Activated CD8-positive, alpha-beta memory T cell treated with anti-CD3 and anti-CD28 coated beads, Interleukin-2, amount 50 U/mL, for 24 hours (primary cell): Measurements from ENCODE around the gene MPP1.
A peak's percentile ranks its signal among the peaks of the same experiment; 100 is the strongest.

ENCODE experiments used
- DNase-seq: peaks from one replicate; pipeline ENCODE4 v3.0.0-alpha.2; 2020; ENCODE audit errors: extremely low read depth

The MPP1 gene

DNA sequence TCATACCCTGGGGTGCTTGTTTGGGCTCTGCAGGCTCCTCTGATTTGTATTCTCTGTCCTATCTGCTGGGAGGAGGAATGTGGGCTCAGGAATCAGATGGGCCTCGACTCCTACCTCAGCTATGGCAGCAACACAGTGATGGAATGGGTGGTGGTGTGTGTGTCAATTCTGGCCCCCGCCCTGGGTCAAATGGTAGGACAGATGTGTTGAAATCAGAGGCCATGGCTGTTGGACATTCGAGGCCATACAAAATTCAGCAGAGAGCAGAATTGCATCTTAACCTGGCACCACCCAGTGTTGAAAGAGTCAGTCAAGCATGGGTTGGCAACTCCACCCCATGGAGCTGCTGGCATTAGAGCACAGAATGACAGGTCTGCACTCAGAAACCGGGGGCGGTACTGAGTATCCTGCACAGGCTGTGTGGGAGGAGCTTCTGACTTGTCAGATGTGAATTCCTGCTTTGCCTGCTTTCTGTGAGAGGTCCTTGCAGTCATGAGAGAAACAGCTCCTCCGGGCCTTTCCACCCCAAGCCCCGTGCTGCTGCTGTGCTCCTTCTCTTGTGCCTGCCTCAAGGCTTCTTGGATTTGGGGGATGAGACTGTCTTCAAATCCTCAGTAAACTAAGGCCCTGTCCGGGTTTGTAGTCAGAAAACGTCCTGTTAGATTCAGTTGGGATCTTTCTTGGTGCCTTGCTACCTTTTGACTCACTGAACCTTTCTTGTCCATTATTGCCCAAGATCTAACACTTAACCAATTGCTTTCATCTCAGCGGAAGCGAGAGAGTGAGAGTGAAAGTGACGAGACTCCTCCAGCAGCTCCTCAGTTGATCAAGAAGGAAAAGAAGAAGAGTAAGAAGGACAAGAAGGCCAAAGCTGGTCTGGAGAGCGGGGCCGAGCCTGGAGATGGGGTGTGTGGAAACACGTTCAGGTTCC lies 29.6 kb downstream of the MPP1 start:
- no peak for DNase-seq

DNA sequence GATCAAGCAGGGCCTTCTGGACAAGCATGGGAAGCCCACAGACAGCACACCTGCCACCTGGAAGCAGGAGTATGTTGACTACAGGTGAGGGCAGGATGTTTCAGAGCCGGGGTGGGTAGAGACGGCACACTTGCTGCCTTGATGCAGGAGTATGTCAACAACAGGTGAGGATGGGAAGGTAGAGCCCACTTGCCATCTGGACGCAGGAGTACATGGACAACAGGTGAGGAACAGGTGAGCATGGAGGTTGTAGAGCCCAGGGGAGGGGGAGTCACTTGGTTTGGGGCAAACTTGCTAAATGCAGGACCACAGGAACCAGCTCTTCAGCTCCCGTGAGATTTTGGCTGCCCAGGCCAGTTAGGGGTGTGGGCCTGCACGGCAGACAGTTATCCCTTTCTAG lies 30.7 kb downstream of the MPP1 start:
- DNase-seq: no peak

DNA sequence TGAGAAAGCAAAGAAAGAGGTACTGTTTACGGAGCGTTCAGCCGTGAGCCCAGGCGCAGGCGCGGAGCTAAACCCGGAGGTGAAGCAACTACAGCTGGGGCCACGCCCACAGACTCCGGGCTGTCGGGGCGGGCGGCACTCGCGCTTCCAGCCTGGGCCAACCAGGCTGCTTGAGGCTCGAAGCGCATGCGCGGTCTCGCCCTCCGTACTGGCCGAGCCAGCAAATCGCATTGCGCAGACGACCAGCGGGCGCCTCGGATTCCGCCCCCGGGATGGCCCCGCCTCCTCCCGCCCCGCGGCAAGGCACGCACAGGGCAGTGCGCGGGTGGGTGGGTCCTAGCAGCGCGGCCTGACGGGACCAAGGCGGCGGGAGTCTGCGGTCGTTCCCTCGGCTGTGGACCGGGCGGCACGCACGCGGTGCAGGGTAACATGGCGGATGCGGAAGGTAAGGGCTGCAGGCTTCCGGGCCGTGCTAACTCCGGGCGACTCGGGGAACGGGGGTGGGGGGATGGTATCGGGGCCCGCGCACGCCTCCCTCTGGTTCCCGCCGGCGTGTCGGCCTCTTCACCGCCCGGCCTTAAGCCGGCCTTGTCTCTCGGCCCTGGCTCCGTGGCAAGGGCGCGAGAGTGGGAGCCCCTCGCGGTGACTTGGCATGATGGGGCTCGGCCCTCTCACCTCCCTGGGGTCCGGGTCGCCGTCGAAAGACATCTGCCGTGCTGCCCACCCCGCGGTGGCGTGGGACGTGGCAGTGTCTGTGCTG lies 42.6 kb downstream of the MPP1 start, which contains the start of gene DKC1:
TSS of gene DKC1 (plus strand) at position 328 of the 760 bp plus-strand sequence. CDS start at position 430, 102 bp downstream.
- peak; percentile 84 for DNase-seq

DNA sequence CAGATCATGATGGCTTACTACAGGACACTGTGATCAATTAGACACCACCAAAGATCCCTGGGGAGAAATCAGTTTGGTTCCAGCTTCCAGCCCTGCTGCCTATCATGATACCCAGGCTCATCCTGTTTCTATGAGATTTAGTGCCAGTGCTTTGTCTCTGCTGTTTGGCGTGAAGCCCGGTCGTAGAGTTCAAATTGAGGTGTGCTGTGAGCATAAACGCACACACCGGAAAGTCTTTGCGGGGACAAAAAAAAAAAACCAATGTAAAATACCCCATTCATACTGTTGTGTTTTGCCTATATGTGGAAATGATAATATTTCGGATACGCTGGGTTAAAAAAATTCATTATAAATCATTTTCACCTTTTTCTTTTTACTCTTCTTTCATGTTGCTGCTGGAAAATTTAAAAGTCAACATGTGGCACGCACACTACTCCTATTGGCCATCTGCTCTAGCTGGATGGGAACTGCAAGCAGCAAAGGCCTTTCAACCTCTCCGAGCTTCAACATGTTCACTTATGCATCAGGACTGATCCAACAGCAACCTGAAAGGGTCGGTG lies 43.2 kb downstream of the MPP1 start:
- no peak for DNase-seq

- DNase-seq: no peak
Observed at GRCh38 chrX:154758696-154759095, 46.6 kb downstream of the MPP1 start.

GRCh38 chrX:154751669-154752271 lies 53.5 kb downstream of the MPP1 start:
- no peak for DNase-seq

DNA sequence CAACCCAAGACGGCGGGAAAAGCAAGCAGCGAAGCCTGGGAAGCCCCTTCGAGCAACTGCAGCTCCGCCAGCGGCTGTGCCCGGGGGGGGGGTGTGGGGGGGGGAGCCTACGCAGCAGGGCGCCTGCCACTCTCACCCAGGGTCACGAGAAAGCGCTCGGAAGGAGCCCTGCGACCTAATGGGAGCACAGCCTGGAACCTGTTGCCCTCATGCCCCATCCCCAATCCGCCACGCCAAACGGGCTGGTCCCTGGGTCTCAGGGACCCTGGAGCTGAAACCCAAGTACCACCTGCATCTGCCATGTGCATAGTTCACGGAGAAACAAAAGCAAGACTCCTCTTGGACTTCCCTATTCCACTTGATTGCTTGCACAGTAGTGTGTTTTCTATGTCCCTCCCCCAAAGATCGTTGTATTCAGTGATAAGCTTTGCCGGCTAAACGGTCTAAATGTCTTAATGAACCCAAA lies 54.0 kb downstream of the MPP1 start:
- no peak for DNase-seq

GRCh38 chrX:154750301-154751202 lies 54.7 kb downstream of the MPP1 start, which contains the start of gene GAB3:
Gene GAB3, minus strand, starts transcription at chrX:154751077. Its CDS starts 52 bp downstream, at chrX:154751025.
- no peak for DNase-seq

DNA sequence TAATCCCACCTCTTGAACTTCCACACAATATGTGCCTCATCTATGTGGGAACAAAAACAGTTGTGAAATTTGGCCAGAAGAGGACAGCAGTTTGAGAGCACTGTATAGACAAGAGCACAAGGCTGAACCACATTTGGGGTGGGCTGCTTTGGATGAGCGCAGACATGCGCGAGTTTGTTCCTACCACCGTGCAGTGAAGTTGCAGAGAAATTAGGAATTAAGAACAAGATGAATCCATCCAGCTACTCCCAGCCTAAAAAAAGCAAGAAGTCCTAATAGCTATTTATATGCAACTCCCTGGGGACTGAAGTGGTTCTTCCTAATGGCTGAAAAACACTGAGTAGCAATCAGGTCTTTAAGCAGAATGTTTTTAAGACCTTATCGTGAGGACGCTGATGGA lies 55.4 kb downstream of the MPP1 start:
- DNase-seq: no peak

DNA sequence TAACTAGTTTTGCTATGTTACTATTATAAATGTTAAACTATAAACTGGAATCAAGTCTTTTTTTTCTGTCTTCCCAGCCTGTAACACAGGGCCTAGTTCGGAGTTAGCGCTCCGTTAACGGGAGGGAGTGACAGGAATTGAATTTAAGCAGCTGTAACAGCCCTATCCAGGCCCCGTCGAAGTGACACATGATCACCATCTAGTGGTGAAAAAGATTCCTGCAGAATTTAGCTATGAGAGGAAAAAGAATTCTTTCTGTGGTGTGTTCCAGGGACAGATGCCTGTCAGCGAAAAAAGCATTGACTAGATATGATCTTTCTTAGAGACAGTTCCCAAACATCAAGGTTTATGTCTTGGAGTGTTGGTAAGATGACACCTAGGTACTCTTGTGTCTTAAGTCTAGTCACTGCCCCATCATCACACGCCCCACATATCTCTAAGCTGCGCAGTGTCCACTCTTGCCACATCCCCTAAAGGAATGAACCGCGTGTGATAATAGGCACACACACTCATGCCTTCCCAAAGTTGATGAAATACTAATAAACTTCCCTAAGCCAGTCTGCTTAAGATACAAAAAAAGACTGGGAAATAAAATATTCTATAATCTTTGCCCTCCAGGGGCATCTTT lies 56.5 kb downstream of the MPP1 start:
- no peak for DNase-seq

- no peak for DNase-seq
Observed at GRCh38 chrX:154742613-154743012, 62.7 kb downstream of the MPP1 start.

DNA sequence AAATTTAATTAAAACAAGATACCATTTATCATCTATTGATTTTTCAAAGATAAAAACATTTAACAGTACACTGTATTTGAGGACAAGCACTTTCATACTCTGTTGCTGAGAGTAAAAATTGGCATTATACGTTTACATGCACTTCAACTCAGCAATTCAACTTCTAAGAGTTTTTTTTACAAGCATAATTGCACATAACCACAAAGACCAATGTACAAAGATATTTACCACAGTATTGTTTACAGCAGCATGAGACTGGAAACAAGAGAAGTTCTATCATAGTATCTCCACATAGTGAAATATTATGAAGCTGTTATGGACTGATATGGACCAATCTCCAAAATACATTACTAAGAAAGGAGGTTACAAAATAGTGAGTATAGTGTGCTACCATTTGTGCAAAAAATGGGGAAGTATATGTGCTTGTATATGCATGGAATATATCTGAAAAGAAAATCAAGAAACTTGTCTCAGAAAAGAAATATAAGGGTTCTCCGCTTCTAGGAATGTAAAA lies 65.3 kb downstream of the MPP1 start:
- DNase-seq: no peak

DNA sequence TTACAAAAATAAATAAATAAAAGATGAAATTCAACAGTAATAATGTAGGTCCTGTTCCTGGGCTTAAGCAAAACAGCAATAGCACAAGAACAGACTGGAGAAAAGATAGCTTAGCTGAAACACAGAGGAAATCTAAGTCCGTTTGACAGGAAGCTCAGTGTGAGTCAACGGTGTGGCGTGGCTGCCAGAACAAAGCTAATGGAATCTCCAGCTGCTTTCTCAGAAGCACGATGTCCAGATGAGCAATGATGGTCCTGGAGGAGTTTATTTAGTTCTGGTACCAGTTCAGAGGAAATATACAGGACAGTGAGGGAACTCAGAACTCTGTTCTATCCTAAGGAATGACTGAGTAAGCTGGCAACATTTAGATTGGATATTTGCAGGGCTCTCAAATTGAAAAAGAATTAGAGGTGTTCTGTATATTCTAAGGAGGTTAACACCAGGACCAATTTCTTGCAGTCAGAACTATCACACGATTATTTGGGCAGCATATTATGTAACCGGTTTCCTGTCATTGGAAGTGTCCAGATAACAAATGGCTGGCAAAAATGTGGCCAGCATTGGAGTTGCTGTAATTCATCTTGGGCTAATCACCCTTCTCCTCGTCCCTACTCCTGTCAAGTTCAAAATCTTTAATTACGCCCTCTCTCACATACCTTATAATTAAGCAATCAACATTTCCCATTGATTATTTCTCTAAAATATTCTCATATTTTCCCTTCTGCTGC lies 67.1 kb downstream of the MPP1 start:
- no peak for DNase-seq

DNA sequence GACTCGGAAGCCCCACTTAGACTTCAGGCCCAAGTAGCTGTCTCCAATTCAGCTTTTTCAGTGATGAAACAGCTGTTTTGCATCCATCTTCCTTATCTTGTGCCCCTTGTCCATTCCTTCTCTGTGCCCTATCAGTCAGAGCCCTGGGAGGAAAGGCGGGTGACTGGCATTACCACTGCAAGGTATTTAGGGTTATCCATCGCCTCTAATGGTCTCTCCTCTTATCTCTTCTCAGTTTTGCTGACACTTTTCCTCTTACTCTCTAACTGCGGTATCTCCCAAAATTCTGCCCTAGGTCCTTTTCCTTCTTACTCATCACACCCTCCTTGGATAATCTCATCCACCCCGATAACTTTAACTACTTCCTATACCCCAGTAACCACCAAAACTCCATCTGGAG lies 68.1 kb downstream of the MPP1 start:
- DNase-seq: no peak

- DNase-seq: no peak
Observed at GRCh38 chrX:154735695-154736393, 69.4 kb downstream of the MPP1 start.

- no peak for DNase-seq
Observed at GRCh38 chrX:154734061-154734781, 71.1 kb downstream of the MPP1 start.

GRCh38 chrX:154733066-154733425 lies 72.2 kb downstream of the MPP1 start:
- DNase-seq: no peak

GRCh38 chrX:154732421-154733065 lies 72.7 kb downstream of the MPP1 start:
- DNase-seq: no peak
